ENCODE data around the gene CRYL1. TPM values are rescaled to one million over a fixed set of nuclear protein-coding genes. Genes with fewer than 3 reads are reported as not detected.

The CRYL1 gene
- total RNA-seq, 1 experiment from 2014 or later = 13.4 TPM

DNA sequence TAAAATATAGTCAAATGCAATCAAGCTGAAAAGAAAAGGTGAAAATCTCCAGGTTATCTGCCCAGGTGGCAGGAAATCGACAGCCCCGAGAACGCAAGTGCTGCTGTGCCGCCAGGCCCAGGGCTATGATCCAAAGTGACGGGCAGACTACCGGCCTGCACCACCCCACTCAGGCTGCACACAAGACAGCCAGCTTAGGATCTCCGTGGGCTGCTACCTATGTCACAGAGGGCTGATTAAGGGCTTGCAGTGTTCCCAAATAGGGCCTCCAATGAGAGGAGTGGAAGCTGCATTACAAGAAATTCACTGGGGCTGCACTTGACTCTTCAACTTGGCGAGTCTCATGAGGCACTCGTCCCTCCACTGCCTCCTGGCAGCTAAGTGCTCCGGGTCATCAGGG is 121.8 kb downstream of the CRYL1 start:
- intact Hi-C loops (cut with micrococcal nuclease; ENCODE audit: unreplicated experiment) (no loop called here), in situ Hi-C loops (cut with HindIII; ENCODE audit: low pct_unique_long_range_greater_than_20kb, low sequenced_read_pairs) (no loop called here)
- no peaks in the 10 kb centered on the region for H3K36me3 ChIP-seq (ENCODE audit: control insufficient read depth, insufficient read depth, low read length)
- no peak for DNase-seq (ENCODE audit: low read depth, low spot score)
- no peaks in the 10 kb centered on the region for H3K27me3 ChIP-seq (ENCODE audit: control insufficient read depth, insufficient read depth, low read length)
- H3K9me3 ChIP-seq (ENCODE audit: control insufficient read depth, insufficient read depth, low read depth, low read length) = no peaks in the 10 kb centered on the region
- ChIA-PET CTCF (interaction anchor here (0.7 kb wide), 1 partner anchor 133 kb away, joined by 3 read pairs; no protein-coding TSS in a partner anchor), POLR2A (no interaction called here)
- no peaks in the 10 kb centered on the region for H3K4me1 ChIP-seq (ENCODE audit: control insufficient read depth, insufficient read depth, low read length)
- H3K27ac ChIP-seq (ENCODE audit: low read length) = no peak overlapping the region
- BruUV-seq (replicated peaks) = no TSS peak
- ATAC-seq = no peak
- TF ChIP-seq SIN3A (IDR thresholded peaks at IDR 0.05; ENCODE audit: borderline replicate concordance, insufficient read depth, low read depth, low read length) (no peak), TCF7L2 (IDR thresholded peaks at IDR 0.05; ENCODE audit: low read depth, low read length) (no peak), POLR2AphosphoS5 (IDR thresholded peaks at IDR 0.05; ENCODE audit: low read depth, low read length) (no peak)
- TF ChIP-seq, protein P1, sequence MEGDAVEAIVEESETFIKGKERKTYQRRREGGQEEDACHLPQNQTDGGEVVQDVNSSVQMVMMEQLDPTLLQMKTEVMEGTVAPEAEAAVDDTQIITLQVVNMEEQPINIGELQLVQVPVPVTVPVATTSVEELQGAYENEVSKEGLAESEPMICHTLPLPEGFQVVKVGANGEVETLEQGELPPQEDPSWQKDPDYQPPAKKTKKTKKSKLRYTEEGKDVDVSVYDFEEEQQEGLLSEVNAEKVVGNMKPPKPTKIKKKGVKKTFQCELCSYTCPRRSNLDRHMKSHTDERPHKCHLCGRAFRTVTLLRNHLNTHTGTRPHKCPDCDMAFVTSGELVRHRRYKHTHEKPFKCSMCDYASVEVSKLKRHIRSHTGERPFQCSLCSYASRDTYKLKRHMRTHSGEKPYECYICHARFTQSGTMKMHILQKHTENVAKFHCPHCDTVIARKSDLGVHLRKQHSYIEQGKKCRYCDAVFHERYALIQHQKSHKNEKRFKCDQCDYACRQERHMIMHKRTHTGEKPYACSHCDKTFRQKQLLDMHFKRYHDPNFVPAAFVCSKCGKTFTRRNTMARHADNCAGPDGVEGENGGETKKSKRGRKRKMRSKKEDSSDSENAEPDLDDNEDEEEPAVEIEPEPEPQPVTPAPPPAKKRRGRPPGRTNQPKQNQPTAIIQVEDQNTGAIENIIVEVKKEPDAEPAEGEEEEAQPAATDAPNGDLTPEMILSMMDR (IDR thresholded peaks at IDR 0.05) = no peak
- TF ChIP-seq, protein P2, sequence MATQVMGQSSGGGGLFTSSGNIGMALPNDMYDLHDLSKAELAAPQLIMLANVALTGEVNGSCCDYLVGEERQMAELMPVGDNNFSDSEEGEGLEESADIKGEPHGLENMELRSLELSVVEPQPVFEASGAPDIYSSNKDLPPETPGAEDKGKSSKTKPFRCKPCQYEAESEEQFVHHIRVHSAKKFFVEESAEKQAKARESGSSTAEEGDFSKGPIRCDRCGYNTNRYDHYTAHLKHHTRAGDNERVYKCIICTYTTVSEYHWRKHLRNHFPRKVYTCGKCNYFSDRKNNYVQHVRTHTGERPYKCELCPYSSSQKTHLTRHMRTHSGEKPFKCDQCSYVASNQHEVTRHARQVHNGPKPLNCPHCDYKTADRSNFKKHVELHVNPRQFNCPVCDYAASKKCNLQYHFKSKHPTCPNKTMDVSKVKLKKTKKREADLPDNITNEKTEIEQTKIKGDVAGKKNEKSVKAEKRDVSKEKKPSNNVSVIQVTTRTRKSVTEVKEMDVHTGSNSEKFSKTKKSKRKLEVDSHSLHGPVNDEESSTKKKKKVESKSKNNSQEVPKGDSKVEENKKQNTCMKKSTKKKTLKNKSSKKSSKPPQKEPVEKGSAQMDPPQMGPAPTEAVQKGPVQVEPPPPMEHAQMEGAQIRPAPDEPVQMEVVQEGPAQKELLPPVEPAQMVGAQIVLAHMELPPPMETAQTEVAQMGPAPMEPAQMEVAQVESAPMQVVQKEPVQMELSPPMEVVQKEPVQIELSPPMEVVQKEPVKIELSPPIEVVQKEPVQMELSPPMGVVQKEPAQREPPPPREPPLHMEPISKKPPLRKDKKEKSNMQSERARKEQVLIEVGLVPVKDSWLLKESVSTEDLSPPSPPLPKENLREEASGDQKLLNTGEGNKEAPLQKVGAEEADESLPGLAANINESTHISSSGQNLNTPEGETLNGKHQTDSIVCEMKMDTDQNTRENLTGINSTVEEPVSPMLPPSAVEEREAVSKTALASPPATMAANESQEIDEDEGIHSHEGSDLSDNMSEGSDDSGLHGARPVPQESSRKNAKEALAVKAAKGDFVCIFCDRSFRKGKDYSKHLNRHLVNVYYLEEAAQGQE (IDR thresholded peaks at IDR 0.05; ENCODE audit: insufficient read depth in 1 of 2, low read depth in 2 of 2, low read length in 1 of 2) = no peak
- H3K4me3 ChIP-seq (ENCODE audit: low read depth in 2 of 2, low read length in 2 of 2) = no peak overlapping the region

DNA sequence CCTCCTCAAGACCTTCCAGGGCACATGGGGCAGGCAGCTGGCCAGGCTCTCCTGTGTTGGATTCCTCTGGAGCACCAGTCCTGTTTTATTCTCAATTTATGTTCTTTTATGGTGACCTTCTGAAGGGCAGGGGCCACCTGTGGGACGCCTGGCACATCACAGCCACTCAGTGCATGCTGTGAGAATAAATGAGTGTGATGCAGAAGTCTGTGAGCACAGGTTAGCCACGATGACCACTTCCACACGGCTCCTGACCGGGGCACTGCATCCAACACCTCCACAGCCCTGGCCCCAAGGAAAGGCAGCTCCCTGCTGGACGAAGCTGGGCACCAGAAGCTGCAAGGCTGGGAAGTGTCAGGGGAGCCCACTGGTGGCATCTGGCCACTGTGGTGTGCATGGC is 122.8 kb downstream of the CRYL1 start:
- intact Hi-C loops (cut with micrococcal nuclease; ENCODE audit: unreplicated experiment) = no loop called here
- Histone ChIP-seq H3K9me3 (ENCODE audit: control insufficient read depth, insufficient read depth, low read depth, low read length) (no peaks in the 10 kb centered on the region), H3K4me1 (ENCODE audit: control insufficient read depth, insufficient read depth, low read length) (no peaks in the 10 kb centered on the region), H3K36me3 (ENCODE audit: control insufficient read depth, insufficient read depth, low read length) (no peaks in the 10 kb centered on the region), H3K4me3 (ENCODE audit: low read depth in 2 of 2, low read length in 2 of 2) (no peak overlapping the region), H3K27me3 (ENCODE audit: control insufficient read depth, insufficient read depth, low read length) (no peaks in the 10 kb centered on the region), H3K27ac (ENCODE audit: low read length) (no peak overlapping the region)
- BruUV-seq (replicated peaks) = no TSS peak
- no peak for DNase-seq (ENCODE audit: low read depth, low spot score)
- ATAC-seq = no peak
- CTCF ChIA-PET = no interaction called here
- in situ Hi-C loops (cut with HindIII; ENCODE audit: low pct_unique_long_range_greater_than_20kb, low sequenced_read_pairs) = no loop called here
- POLR2A ChIA-PET = no interaction called here
- TF ChIP-seq, protein P2 (IDR thresholded peaks at IDR 0.05; ENCODE audit: insufficient read depth in 1 of 2, low read depth in 2 of 2, low read length in 1 of 2) = no peak
- no peak for TF ChIP-seq SIN3A (IDR thresholded peaks at IDR 0.05; ENCODE audit: borderline replicate concordance, insufficient read depth, low read depth, low read length)
- TF ChIP-seq, protein P1 (IDR thresholded peaks at IDR 0.05) = no peak

Measured in Panc1 (cell line).